AG09309 (cell line): ENCODE data around the gene LSM14B.
A peak's percentile ranks its signal among the peaks of the same experiment; 100 is the strongest.

Experiments
- DNase-seq: peaks from one replicate; pipeline ENCODE4 v3.0.0-alpha.2; 2010; ENCODE audit warnings: low read depth
- H3K4me3 ChIP-seq: 2 replicates; pipeline ENCODE4 v1.5.1; 2011; ENCODE audit warnings: mild to moderate bottlenecking, low read depth, low read length, moderate library complexity; ENCODE audit not compliant: control insufficient read depth
- CTCF ChIP-seq: IDR thresholded peaks from 2 replicates; pipeline ENCODE4 v1.5.1; 2011; ENCODE audit warnings: mild to moderate bottlenecking, low read depth, low read length, inconsistent platforms; ENCODE audit not compliant: insufficient read depth, control insufficient read depth; ENCODE audit errors: missing control alignments

The LSM14B gene

DNA sequence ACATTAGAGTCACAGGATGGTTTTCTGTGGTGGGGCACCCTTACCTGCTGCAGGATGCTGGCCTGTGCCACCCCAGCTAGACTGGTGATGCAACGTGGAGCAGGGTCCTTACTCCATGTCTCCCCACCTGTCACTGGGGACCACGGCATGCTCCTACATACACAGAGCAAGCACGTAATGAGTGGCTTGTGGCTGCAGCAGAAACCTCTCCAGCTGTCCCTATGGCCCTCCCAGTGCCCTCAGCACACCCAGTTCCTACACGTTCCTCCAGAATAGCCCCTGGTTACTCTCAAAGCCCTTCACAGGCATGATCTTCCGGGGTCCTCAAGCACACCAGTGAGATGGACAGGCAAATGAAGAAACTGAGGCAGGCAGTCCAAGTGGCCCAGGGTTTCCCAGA lies 3.2 kb upstream of the LSM14B start:
- no peak overlapping the region for H3K4me3 ChIP-seq
- DNase-seq = no peak
- TF ChIP-seq CTCF = no peak

GRCh38 chr20:62119591-62120364 lies 2.5 kb upstream of the LSM14B start:
- no peak for DNase-seq
- TF ChIP-seq CTCF = no peak
- no peak overlapping the region for H3K4me3 ChIP-seq

DNA sequence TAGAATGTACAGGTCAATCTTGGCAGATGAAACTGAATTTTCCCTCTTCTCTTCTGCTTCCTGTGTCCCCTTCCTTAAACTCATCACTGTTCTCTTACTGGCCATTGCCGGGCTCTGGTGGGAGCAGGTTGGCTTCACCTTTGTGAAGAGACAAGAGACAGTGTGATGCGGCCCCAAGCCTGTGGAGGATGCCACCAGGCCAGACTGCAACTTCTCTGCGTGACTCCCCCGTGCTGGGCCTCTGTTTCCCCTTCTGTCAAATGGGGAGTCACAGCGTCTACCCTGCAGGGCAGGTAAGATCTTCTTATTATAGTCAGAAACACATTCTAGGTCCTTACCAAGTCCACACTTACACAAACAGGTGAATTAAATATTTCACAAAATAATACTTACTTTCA lies 1.9 kb upstream of the LSM14B start:
- TF ChIP-seq CTCF = no peak
- DNase-seq = no peak
- no peak overlapping the region for H3K4me3 ChIP-seq

DNA sequence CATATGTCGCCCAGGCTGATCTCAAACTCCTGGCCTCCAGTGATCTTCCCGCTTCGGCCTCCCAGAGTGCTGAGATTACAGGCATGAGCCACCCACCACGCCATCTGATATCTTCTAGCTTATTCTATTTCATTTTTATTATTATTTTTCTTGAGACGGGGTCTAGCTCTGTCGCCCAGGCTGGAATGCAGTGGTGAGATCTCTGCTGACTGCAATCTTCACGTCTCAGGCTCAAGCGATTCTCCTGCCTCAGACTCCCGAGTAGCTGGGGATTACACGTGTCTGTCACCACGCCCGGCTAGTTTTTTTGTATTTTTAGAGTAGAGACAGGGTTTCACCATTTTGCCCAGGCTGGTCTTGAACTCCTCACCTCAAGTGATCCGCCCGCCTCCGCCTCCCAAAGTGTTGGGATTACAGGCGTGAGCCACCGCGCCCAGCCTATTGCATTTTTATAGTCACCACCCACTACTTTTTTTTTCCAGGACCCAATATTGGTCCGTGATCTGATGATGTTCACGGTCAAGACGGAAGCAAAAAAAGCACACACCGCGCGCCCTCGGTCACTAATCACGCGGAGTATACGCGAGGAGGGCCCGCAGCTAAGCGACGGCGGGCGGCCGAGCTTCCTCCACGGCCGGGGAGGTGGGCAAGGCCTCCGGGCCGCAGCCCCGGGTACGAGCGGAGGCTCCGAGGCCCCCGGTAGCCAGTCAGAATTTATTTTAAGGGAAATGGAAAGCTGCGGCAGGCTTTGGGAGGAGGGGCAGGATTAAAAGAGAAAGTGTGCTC lies 1.1 kb upstream of the LSM14B start:
- peak overlapping the region; percentile 60 for H3K4me3 ChIP-seq
- peak; percentile 25 for DNase-seq
- no peak for TF ChIP-seq CTCF

DNA sequence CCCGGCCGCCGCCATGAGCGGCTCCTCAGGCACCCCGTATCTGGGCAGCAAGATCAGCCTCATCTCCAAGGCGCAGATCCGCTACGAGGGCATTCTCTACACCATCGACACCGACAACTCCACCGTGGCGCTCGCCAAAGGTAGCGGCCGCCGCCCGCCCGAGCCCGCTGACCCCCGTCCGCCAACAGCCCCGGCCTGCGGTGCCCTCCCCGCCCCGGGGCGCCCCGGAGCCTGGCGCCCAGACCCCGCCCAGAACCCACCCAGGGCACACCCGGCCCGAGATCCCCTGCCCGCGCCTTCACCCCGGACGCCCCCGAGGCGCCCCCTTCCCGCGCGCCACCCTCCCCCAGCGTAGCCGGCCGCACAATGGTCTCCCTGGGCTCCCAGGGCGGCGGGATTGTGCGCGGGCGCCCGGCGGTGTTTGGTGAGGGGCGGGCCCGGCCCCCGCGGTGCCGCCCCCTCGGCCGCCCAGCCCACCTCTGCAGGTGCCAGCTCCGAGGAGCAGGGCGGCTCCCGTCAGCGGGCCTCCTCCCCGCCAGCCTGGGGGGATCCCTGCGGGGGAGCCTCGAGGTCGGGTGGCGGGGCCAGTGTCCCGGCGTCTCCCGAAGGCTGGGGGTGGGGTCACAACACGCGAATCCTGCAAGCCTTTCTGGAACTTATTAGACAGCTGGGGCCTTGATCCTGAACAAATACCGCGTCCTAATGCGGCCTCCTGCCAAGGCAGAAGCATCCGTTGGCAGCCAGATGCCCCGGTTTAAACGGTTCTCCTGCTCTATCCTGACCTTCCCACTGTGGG lies 577 bp downstream of the LSM14B start:
- TF ChIP-seq CTCF = no peak
- peak overlapping the region; percentile 70 for H3K4me3 ChIP-seq
- DNase-seq = no peak

- TF ChIP-seq CTCF = no peak
- no peak for DNase-seq
- H3K4me3 ChIP-seq = peak overlapping the region; percentile 70
Measured at GRCh38 chr20:62123450-62124118, 1.3 kb downstream of the LSM14B start.
